Measurements from ENCODE around the gene ZNF664.

Gene ZNF664

GRCh38 chr12:124013073-124013472, 40.1 kb downstream of the ZNF664 start:
- no peak for DNase-seq

- DNase-seq = no peak
Measured at GRCh38 chr12:124015494-124016461, 42.8 kb downstream of the ZNF664 start.

- DNase-seq = no peak
Measured at GRCh38 chr12:124017064-124017463, 44.0 kb downstream of the ZNF664 start.

- no peak for DNase-seq
Measured at GRCh38 chr12:124018539-124018938, 45.5 kb downstream of the ZNF664 start.

- DNase-seq = no peak
Measured at GRCh38 chr12:124019115-124019514, 46.1 kb downstream of the ZNF664 start.

- no peak for DNase-seq
Measured at GRCh38 chr12:124020514-124020949, 47.5 kb downstream of the ZNF664 start.

GRCh38 chr12:124021007-124021406, 48.0 kb downstream of the ZNF664 start:
- DNase-seq = no peak

- no peak for DNase-seq
Measured at GRCh38 chr12:124022161-124022560, 49.1 kb downstream of the ZNF664 start.

- no peak for DNase-seq
Measured at GRCh38 chr12:124024263-124024678, 51.3 kb downstream of the ZNF664 start.

GRCh38 chr12:124024776-124025175, 51.8 kb downstream of the ZNF664 start:
- no peak for DNase-seq

GRCh38 chr12:124025661-124026060, 52.6 kb downstream of the ZNF664 start:
- DNase-seq = no peak

- no peak for DNase-seq
Measured at GRCh38 chr12:124026755-124027745, 54.0 kb downstream of the ZNF664 start.

- DNase-seq = no peak
Measured at GRCh38 chr12:124027753-124028554, 54.9 kb downstream of the ZNF664 start.

- DNase-seq = no peak
Measured at GRCh38 chr12:124028555-124028925, 55.5 kb downstream of the ZNF664 start.

- no peak for DNase-seq
Measured at GRCh38 chr12:124030008-124030407, 57.0 kb downstream of the ZNF664 start.

- DNase-seq = no peak
Measured at GRCh38 chr12:124030510-124030909, 57.5 kb downstream of the ZNF664 start.

GRCh38 chr12:124031058-124031457, 58.0 kb downstream of the ZNF664 start:
- DNase-seq = no peak

GRCh38 chr12:124032265-124032886, 59.4 kb downstream of the ZNF664 start:
- DNase-seq = no peak

- DNase-seq = no peak
Measured at GRCh38 chr12:124033859-124034258, 60.8 kb downstream of the ZNF664 start.

- DNase-seq = no peak
Measured at GRCh38 chr12:124034297-124034696, 61.3 kb downstream of the ZNF664 start.

- no peak for DNase-seq
Measured at GRCh38 chr12:124035163-124035562, 62.1 kb downstream of the ZNF664 start.

- DNase-seq = no peak
Measured at GRCh38 chr12:124036171-124036598, 63.2 kb downstream of the ZNF664 start.

Measured in NCI-H524 treated with DMSO at 0.1 percent for 48 hours (cell line).